ENCODE data around the gene GANAB.

- no peak for TF ChIP-seq POU2F2 (IDR thresholded peaks at IDR 0.05; ENCODE audit: low read depth, low read length)
- TF ChIP-seq POLR2A (IDR thresholded peaks at IDR 0.05; ENCODE audit: low read depth, low read length) = no peak
- TF ChIP-seq POLR2AphosphoS5 (IDR thresholded peaks at IDR 0.05; ENCODE audit: low read depth, low read length) = no peak
- no peak for TF ChIP-seq PAX5 (IDR thresholded peaks at IDR 0.05; ENCODE audit: insufficient read depth, low read length, severe bottlenecking)
These were observed 53.4 kb downstream of the GANAB start for GRCh38 chr11:62592989-62593421.

Measured in GM12891 (cell line).